Measurements from ENCODE around the gene KCNG3. TPM values are rescaled to one million over a fixed set of nuclear protein-coding genes. Genes with fewer than 3 reads are reported as not detected.

The KCNG3 gene
- total RNA-seq, 1 donor from 2014 or later = 0.89 TPM

- Histone ChIP-seq H3K27ac (no peak overlapping the region), H3K27me3 (ENCODE audit: low read depth) (no peaks in the 10 kb centered on the region), H3K36me3 (no peaks in the 10 kb centered on the region), H3K4me1 (no peaks in the 10 kb centered on the region), H3K9me3 (no peaks in the 10 kb centered on the region), H3K4me3 (no peak overlapping the region)
- DNase-seq = no peak
- intact Hi-C loops (cut with DNase I) = no loop called here
- no peak for ATAC-seq
- TF ChIP-seq CTCF (IDR thresholded peaks at IDR 0.05) = no peak
Measured at GRCh38 chr2:42392191-42392590, 101.6 kb downstream of the KCNG3 start.

Other genes with a start within 250 kb of the KCNG3 start
- gene COX7A2L, start 132.8 kb downstream of the KCNG3 start, total RNA-seq = 89.4 TPM
- 23.5 TPM for gene MTA3, start 74.7 kb upstream of the KCNG3 start, total RNA-seq

Measured in lower lobe of right lung (tissue), 2 donors.